ENCODE data around the gene ATP1B3. TPM values are rescaled to one million over a fixed set of nuclear protein-coding genes. Genes with fewer than 3 reads are reported as not detected.
"Not testable (repeated sequence)": the region's sequence is repeated elsewhere in the genome, so short reads cannot be mapped to it uniquely, and the experiment has no call there.

Gene ATP1B3
- total RNA-seq, 1 donor from 2014 or later: 103 TPM

DNA sequence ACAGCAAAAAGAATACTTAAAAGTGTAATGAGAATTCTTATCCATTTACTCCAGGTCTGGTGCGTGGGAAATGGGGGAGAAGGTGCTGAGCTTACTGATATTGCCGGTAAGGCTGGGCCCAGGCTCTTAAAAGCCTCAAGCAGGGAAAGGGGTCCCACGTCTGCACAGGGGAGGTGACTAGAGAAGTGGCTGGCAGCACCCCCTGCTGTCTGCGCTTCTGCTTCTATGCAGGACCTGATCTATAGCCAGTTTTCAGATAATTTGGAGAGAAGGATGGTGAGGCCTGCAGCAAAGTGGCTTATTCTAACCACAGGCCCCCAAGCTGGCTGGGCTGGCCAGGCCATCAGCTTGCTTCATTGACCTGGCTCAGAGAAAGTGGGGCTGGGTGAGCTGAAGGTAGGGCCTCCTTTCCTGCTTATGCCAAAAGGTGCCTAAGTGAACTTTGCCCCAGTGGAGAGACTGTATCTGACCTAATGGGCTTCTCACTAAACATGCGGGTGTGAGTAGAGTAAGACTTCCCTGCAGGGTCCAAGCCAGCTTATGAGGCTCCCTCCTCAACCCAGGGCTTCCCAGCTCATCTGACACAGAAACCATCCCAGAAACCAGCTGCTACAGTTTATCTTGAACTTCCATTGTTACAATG, 30.9 kb upstream of the ATP1B3 start:
- Mint-ChIP-seq H3K9me3 (ENCODE audit: low read depth) (no peaks in the 10 kb centered on the region), H3K27ac (no peak overlapping the region), H3K4me3 (ENCODE audit: low read depth) (no peak overlapping the region), H3K4me1 (ENCODE audit: low read depth) (no peaks in the 10 kb centered on the region), H3K27me3 (peaks cover 4% of the 10 kb centered on the region), H3K36me3 (ENCODE audit: insufficient read depth) (no peaks in the 10 kb centered on the region)
- DNase-seq (ENCODE audit: low spot score, unreplicated experiment): no peak
- TF ChIP-seq, protein P1, sequence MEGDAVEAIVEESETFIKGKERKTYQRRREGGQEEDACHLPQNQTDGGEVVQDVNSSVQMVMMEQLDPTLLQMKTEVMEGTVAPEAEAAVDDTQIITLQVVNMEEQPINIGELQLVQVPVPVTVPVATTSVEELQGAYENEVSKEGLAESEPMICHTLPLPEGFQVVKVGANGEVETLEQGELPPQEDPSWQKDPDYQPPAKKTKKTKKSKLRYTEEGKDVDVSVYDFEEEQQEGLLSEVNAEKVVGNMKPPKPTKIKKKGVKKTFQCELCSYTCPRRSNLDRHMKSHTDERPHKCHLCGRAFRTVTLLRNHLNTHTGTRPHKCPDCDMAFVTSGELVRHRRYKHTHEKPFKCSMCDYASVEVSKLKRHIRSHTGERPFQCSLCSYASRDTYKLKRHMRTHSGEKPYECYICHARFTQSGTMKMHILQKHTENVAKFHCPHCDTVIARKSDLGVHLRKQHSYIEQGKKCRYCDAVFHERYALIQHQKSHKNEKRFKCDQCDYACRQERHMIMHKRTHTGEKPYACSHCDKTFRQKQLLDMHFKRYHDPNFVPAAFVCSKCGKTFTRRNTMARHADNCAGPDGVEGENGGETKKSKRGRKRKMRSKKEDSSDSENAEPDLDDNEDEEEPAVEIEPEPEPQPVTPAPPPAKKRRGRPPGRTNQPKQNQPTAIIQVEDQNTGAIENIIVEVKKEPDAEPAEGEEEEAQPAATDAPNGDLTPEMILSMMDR (IDR thresholded peaks at IDR 0.05; ENCODE audit: unreplicated experiment): peak; percentile 7

DNA sequence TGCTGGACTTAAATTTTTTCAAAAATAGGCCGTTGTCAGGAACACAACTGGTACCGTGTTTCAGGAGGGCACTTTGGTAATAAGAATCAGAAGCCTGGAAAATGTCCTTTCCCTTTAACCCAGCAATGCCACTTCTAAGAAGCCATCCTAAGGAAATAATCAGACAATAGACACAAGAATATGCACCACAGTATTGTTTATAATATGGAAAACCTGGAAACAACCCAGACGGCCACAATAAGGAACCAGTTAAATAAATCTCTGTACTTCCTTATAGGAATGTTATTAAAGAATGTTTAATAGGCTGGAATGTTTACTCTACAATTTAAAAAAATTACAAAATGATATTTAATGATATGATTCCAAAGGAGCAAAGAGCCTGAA, 30.4 kb upstream of the ATP1B3 start:
- H3K27me3 Mint-ChIP-seq: peaks cover 4% of the 10 kb centered on the region
- TF ChIP-seq, protein P1 (IDR thresholded peaks at IDR 0.05; ENCODE audit: unreplicated experiment): no peak
- no peak for DNase-seq (ENCODE audit: low spot score, unreplicated experiment)
- no peaks in the 10 kb centered on the region for H3K36me3 Mint-ChIP-seq (ENCODE audit: insufficient read depth)
- no peaks in the 10 kb centered on the region for H3K4me1 Mint-ChIP-seq (ENCODE audit: low read depth)
- no peaks in the 10 kb centered on the region for H3K9me3 Mint-ChIP-seq (ENCODE audit: low read depth)
- H3K27ac Mint-ChIP-seq: no peak overlapping the region
- H3K4me3 Mint-ChIP-seq (ENCODE audit: low read depth): no peak overlapping the region

DNA sequence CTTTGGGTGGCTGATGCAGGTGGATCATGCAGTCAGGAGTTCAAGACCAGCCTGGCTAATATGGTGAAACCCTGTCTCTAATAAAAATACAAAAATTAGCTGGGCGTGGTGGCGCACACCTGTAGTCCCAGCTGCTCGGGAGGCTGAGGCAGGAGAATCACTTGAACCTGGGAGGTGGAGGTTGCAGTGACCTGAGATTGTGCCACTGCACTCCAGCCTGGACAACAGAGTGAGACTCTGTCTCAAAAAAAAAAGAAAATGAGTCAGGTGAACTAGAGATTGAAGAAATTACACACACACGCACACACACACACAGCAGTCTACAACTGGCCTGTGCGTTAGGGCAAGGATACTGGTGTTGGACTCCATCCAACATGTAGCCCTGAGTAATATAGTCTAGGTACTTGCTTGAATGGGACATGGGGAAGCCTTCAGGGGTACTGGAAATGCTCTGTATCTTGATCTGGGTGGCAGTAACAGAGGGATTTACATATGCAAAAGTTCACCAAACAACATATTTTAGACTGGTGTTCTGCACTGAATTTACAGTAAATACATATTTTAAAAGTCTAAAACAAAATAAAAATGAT, 28.2 kb upstream of the ATP1B3 start:
- DNase-seq (ENCODE audit: low spot score, unreplicated experiment); H3K36me3 Mint-ChIP-seq (ENCODE audit: insufficient read depth); H3K27ac Mint-ChIP-seq: not testable (repeated sequence)

DNA sequence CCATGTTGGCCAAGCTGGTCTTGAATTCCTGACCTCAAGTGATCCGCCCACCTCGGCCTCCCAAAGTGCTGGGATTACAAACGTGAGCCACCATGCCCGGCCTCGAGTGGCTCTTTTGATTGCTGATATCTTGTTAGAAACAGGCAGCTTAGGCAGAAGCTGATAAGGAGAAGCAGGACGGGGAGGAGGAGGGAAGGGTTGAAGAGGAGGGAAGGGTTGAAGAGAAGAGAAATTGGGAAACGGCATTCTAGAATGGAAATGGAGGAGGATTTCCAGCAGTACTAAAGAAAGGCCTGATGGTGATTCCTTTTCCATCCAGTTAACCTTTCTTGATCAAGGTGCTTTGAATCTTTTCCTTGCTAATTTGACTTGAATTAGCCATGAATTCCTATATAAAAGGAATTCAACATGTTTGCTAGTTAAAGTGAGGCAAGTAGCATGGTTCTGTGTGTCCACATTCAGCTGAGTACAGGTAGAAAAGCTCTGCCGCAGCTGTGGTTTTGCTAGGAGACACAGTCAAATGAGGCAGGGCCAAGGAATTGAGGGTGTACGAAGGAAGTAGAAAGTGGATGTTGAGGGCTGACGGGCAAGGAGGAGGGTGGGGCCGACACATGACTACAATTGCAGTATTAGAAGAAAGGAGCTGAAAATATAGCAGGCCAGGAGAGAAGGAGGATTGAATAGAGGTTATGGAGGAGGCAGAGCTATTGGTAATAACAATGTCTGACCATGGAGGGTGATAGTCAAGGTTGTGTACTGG, 27.2 kb upstream of the ATP1B3 start:
- Mint-ChIP-seq H3K4me1 (ENCODE audit: low read depth) (no peaks in the 10 kb centered on the region), H3K27ac (no peak overlapping the region), H3K9me3 (ENCODE audit: low read depth) (no peaks in the 10 kb centered on the region), H3K4me3 (ENCODE audit: low read depth) (no peak overlapping the region), H3K36me3 (ENCODE audit: insufficient read depth) (no peaks in the 10 kb centered on the region), H3K27me3 (peaks cover 4% of the 10 kb centered on the region)
- TF ChIP-seq, protein P1 (IDR thresholded peaks at IDR 0.05; ENCODE audit: unreplicated experiment): no peak
- no peak for DNase-seq (ENCODE audit: low spot score, unreplicated experiment)

More for the DNA sequence above, 28.2 kb upstream of the ATP1B3 start:
- H3K4me1 Mint-ChIP-seq (ENCODE audit: low read depth); H3K27me3 Mint-ChIP-seq; H3K4me3 Mint-ChIP-seq (ENCODE audit: low read depth); H3K9me3 Mint-ChIP-seq (ENCODE audit: low read depth): not testable (repeated sequence)

DNA sequence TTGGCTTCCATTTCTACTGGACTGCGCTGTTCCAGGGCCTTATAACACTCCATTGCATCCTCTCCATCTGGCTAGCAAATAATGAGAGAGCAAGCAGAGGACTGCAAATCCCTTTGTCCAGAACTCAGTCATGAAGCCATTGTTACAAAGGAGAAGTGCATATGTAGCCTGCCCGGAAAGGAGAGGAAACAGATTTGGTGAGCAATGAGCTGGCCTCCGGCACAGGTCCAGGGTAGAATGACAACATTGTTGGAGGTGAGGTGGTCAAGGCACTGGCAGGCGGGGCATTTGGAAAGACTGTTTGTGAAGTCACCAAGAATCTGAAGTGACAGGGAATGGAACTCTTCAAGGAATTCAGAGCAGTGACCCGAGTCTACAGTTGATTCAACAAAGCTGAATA, 25.0 kb upstream of the ATP1B3 start:
- TF ChIP-seq, protein P1 (IDR thresholded peaks at IDR 0.05; ENCODE audit: unreplicated experiment): no peak
- H3K4me1 Mint-ChIP-seq (ENCODE audit: low read depth): no peaks in the 10 kb centered on the region
- no peak overlapping the region for H3K27ac Mint-ChIP-seq
- DNase-seq (ENCODE audit: low spot score, unreplicated experiment): no peak
- H3K36me3 Mint-ChIP-seq (ENCODE audit: insufficient read depth): no peaks in the 10 kb centered on the region
- no peak overlapping the region for H3K4me3 Mint-ChIP-seq (ENCODE audit: low read depth)
- H3K27me3 Mint-ChIP-seq: peaks cover 4% of the 10 kb centered on the region
- no peaks in the 10 kb centered on the region for H3K9me3 Mint-ChIP-seq (ENCODE audit: low read depth)

Data from progenitor cell of endocrine pancreas (in vitro differentiated cells).